Colonic mucosa (tissue), 4 donors: Measurements from ENCODE around the gene SRXN1. TPM values are rescaled to one million over a fixed set of nuclear protein-coding genes. Genes with fewer than 3 reads are reported as not detected.

Experiments used
- DNase-seq: peaks from one replicate; pipeline ENCODE4 v3.0.0-alpha.2; 2020
- H3K27ac ChIP-seq: fragments of 200-600 bp; one replicate; pipeline ENCODE4 v1.8.0; 2021
- H3K27me3 ChIP-seq: fragments of 200-600 bp; one replicate; pipeline ENCODE4 v1.8.0; 2021
- H3K36me3 ChIP-seq: fragments of 200-600 bp; one replicate; pipeline ENCODE4 v1.8.0; 2021
- H3K4me1 ChIP-seq: fragments of 200-600 bp; one replicate; pipeline ENCODE4 v1.8.0; 2021; ENCODE audit warnings: mild to moderate bottlenecking
- H3K4me3 ChIP-seq: fragments of 200-600 bp; one replicate; pipeline ENCODE4 v1.8.0; 2021
- H3K9ac ChIP-seq, 2 donors: one replicate each; pipeline ENCODE4 v1.7.0; 2013; ENCODE audit warnings: control low read depth in 2 of 2, low read depth in 2 of 2, low read length in 2 of 2
- H3K9me3 ChIP-seq: fragments of 200-600 bp; one replicate; pipeline ENCODE4 v1.8.0; 2021
- CTCF ChIP-seq: fragments of 200-600 bp; IDR thresholded peaks from one replicate; pipeline ENCODE4 v1.8.0; 2022; ENCODE audit warnings: antibody characterized with exemption, mild to moderate bottlenecking
- intact Hi-C: fragments of 100-400 bp; cut with DNase I; formaldehyde crosslinking; loops from one replicate; pipeline ENCODE4 v1.14.1; 2022
- total RNA-seq, 2 donors: library from RNA; stranded (reverse); fragmentation: NEBNext Ultra II Directional in 1 of 2; extraction: Animal tissue kit (Norgen Biotek cat#: 25700) in 1 of 2; gene quantifications; one replicate each; pipeline ENCODE4 v1.2.1, GENCODE V29; 2021
- donor health status: healthy.
- donor health status: DM: no; HTN: no; CAD: no.
- donor health status: DM: no; HTN: no; CAD: no.

Gene SRXN1
- total RNA-seq, 2 donors from 2014 or later = 20.8 to 25.3 TPM

GRCh38 chr20:680638-681187 lies 27.7 kb upstream of the SRXN1 start:
- no peak for TF ChIP-seq CTCF

GRCh38 chr20:677957-678356 lies 25.0 kb upstream of the SRXN1 start:
- Histone ChIP-seq H3K4me1 (no peaks in the 10 kb centered on the region), H3K9ac (no peak overlapping the region), H3K27ac (no peak overlapping the region), H3K27me3 (peaks cover 27% of the 10 kb centered on the region), H3K36me3 (no peaks in the 10 kb centered on the region), H3K4me3 (no peak overlapping the region), H3K9me3 (no peaks in the 10 kb centered on the region)
- TF ChIP-seq CTCF = no peak
- intact Hi-C loops = no loop called here
- DNase-seq = no peak

More at GRCh38 chr20:680638-681187, 27.7 kb upstream of the SRXN1 start:
- H3K27ac ChIP-seq = no peak overlapping the region
- H3K4me3 ChIP-seq = no peak overlapping the region
- H3K9me3 ChIP-seq = no peaks in the 10 kb centered on the region
- peaks cover 11% of the 10 kb centered on the region for H3K27me3 ChIP-seq
- intact Hi-C loops = no loop called here
- no peak for DNase-seq
- no peaks in the 10 kb centered on the region for H3K4me1 ChIP-seq
- H3K9ac ChIP-seq = no peak overlapping the region
- no peaks in the 10 kb centered on the region for H3K36me3 ChIP-seq

GRCh38 chr20:676967-677366 lies 24.0 kb upstream of the SRXN1 start:
- Histone ChIP-seq H3K27me3 (peaks cover 29% of the 10 kb centered on the region), H3K9me3 (no peaks in the 10 kb centered on the region), H3K36me3 (no peaks in the 10 kb centered on the region), H3K4me3 (no peak overlapping the region), H3K27ac (no peak overlapping the region), H3K4me1 (no peaks in the 10 kb centered on the region), H3K9ac (no peak overlapping the region)
- no peak for DNase-seq
- no peak for TF ChIP-seq CTCF
- intact Hi-C loops = no loop called here

GRCh38 chr20:676315-676937 lies 23.4 kb upstream of the SRXN1 start:
- no peak overlapping the region for H3K4me3 ChIP-seq
- DNase-seq = no peak
- no peaks in the 10 kb centered on the region for H3K4me1 ChIP-seq
- no peak for TF ChIP-seq CTCF
- no peak overlapping the region for H3K27ac ChIP-seq
- no peaks in the 10 kb centered on the region for H3K9me3 ChIP-seq
- intact Hi-C loops = no loop called here
- H3K9ac ChIP-seq = no peak overlapping the region
- H3K27me3 ChIP-seq = peaks cover 30% of the 10 kb centered on the region
- H3K36me3 ChIP-seq = no peaks in the 10 kb centered on the region

DNA sequence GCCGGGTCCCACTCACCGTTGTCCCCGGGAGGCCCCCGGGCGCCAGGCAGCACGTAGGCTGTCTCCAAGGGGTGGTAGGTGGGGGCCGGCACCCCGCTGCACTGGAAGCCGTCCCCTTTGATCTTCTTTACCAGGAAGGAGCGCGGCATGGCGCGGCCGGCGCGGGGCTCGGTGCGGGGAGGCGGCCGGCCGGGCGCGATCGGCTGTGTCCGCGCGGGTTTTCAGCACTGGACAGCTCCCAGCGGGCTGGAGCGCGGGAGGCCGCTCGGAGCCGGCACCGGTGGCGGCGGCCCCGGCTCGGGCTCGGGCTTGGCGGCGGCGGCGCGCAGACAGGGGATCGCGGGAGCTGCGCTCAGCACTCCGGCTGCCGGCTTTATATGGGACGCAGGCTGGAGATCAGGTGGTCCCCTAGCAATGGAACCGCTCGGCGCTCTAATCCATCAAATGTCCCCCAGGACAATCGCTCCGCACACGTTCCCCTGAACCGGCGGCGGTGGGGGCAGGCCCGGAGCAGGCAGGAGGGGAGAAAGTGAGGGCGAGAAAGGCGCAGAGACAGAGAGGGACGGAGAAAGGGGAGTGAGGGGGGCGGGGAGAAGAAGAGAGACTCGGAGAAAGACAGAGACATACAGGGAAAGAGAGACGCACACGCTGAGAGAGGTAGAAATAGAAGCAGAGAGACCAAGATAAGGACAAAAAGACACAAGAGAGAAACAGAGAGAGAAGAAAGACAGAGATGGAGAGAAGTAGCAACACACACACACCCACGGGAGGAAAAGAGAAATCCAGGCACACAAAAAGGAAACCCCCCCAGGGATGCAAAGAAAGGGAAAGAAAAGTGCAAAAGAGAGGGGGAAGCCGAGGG lies 22.7 kb upstream of the SRXN1 start, which contains the start of gene SCRT2:
Gene SCRT2, minus strand, starts transcription at position 350 of the 862 bp plus-strand sequence. Its CDS starts 201 bp downstream, at position 149.
- Histone ChIP-seq H3K27me3 (peaks cover 34% of the 10 kb centered on the region), H3K4me3 (no peak within 1 kb of the TSS), H3K4me1 (no peaks in the 10 kb centered on the region), H3K9ac (no peak within 1 kb of the TSS), H3K27ac (no peak within 1 kb of the TSS), H3K9me3 (no peaks in the 10 kb centered on the region), H3K36me3 (no peaks in the 10 kb centered on the region)
- intact Hi-C loops = no loop called here
- peak; percentile 70 for DNase-seq
- TF ChIP-seq CTCF = no peak
